Epithelial cell of prostate (primary cell): ENCODE data around the gene ELL.
"Not testable (repeated sequence)": the region's sequence is repeated elsewhere in the genome, so short reads cannot be mapped to it uniquely, and the experiment has no call there.

ENCODE experiments used
- DNase-seq: peaks from one replicate; pipeline ENCODE4 v3.0.0-alpha.2; 2011; ENCODE audit warnings: low read depth, low spot score
- H3K27ac ChIP-seq: fragments of 450-650 bp; 2 replicates; pipeline ENCODE4 v1.5.1; 2017; ENCODE audit warnings: mild to moderate bottlenecking

ELL gene

DNA sequence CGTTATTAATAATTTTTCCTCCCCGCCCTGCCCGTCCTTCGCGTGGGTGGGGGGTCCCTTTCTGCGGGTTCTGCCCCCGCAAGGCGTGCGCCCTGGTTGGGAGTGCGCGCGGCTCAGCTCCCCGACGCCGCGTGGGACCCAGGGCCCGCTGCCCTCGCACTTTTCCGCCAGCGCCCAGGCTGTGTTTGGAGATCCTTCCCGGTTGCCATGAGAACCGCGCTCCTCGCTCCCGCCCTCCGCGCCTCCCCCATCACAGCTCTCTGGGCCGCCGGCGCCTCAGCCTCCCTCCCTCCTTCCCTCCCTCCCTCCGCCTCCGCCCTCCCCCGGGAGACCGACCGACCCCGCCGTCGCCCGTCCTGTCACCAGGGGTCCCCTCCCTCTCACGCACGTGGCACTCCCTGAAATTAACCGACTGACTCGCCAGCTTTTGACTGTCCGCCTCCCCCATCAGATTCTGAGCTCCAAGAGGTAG lies 105.1 kb downstream of the ELL start:
- DNase-seq, result no peak
- peak overlapping the region; percentile 40 for H3K27ac ChIP-seq

DNA sequence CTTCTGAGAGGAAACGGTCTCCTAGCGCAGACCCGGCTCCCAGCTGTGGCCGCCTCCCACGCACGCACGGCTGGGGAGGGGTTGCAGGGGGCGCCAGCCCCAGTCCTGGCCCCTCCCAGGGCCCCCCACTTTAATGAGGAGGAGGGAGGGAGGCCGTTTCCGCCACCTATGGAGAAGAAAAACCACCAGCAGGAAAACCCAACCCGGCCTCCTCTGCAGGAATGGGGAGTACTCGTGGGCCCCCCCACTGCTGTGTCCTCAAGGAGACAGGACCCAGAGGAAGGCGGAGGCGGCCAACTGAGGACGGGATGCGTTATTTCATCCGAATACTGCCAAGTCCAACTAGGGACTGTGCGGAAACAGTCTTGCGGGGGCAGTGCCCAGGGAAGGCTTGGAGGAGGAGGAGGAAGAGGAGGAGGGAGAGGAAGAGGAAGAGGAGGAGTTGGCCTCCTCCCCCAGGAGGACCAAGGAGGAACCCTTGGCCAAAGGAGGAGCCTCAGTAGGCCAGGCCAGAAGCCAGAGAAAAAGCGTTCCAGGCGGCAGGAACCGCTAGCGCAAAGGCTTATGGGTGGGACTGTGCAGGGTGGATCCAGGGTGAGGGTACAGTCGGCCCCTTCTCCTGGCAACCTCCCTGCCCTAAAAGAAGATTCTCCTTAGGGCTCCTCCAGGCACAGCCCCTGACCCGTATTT lies 106.5 kb downstream of the ELL start:
- DNase-seq, result no peak
- H3K27ac ChIP-seq, result no peak overlapping the region

- no peak overlapping the region for H3K27ac ChIP-seq
- DNase-seq, result no peak
Observed at GRCh38 chr19:18414504-18415177, 107.2 kb downstream of the ELL start.

- no peak overlapping the region for H3K27ac ChIP-seq
- no peak for DNase-seq
Observed at GRCh38 chr19:18412610-18413239, 109.1 kb downstream of the ELL start.

- no peak for DNase-seq
- H3K27ac ChIP-seq, result no peak overlapping the region
Observed at GRCh38 chr19:18408053-18408476, 113.8 kb downstream of the ELL start.

DNA sequence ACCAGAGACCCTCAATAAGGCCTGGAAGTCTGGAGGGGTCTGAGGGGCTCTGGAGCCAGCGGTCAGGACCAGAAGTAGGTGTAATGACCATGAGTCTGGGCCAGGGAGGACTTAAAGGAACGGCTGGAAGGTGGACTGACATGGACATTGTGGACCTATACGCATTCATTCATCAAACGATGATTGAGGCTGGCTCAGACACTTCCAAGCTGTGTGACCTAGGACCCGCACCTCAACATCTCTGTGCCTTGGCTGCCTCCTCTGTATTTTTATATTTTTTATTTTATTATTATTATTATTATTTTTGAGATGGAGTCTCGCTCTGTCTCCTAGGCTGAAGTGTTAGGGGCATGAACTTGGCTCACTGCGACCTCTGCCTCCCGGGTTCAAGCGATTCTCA lies 115.1 kb downstream of the ELL start:
- no peak overlapping the region for H3K27ac ChIP-seq
- DNase-seq, result no peak

DNA sequence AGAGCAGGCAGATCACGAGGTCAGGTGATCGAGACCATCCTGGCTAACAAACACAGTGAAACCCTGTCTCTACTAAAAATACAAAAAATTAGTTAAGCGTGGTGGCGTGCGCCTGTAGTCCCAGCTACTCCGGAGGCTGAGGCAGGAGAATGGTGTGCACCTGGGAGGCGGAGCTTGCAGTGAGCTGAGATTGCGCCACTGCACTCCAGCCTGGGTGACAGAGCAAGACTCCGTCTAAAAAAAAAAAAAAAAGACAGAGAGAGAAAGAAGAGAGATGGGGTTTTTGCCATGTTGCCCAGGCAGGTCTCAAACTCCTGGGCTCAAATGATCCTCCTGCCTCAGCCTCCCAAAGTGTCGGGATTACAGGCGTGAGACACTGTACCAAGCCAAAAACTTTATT lies 116.1 kb downstream of the ELL start:
- not testable (repeated sequence) for DNase-seq, H3K27ac ChIP-seq

DNA sequence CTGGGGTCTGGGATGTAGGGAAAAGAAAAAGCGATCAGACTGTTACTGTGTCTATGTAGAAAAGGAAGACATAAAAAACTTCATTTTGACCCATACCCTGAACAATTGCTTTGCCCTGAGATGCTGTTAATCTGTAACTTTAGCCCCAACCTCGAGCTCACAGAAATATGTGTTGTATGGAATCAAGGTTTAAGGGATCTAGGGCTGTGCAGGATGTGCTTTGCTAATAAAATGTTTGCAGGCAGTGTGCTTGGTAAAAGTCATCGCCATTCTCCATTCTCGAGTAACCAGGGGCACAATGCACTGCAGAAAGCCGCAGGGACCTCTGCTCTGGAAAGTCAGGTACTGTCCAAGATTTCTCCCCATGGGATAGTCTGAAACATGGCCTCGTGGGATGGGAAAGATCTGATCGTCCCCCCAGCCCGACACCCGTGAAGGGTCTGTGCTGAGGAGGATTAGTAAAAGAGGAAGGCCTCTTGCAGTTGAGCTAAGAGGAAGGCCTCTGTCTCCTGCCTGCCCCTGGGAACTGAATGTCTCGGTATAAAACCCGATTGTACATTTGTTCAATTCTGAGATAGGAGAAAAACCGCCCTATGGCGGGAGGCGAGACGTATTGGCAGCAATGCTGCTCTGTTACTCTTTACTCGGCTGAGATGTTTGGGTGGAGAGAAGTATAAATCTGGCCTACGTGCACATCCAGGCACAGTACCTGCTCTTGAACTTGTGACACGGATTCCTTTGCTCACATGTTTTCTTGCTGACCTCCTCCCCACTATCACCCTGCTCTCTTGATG lies 119.2 kb downstream of the ELL start:
- not testable (repeated sequence) for DNase-seq, H3K27ac ChIP-seq

- DNase-seq, result peak; percentile 50
- no peak overlapping the region for H3K27ac ChIP-seq
Observed at GRCh38 chr19:18401580-18402112, 120.2 kb downstream of the ELL start.

- H3K27ac ChIP-seq, result no peak overlapping the region
- DNase-seq, result no peak
Observed at GRCh38 chr19:18399008-18399407, 122.9 kb downstream of the ELL start.

DNA sequence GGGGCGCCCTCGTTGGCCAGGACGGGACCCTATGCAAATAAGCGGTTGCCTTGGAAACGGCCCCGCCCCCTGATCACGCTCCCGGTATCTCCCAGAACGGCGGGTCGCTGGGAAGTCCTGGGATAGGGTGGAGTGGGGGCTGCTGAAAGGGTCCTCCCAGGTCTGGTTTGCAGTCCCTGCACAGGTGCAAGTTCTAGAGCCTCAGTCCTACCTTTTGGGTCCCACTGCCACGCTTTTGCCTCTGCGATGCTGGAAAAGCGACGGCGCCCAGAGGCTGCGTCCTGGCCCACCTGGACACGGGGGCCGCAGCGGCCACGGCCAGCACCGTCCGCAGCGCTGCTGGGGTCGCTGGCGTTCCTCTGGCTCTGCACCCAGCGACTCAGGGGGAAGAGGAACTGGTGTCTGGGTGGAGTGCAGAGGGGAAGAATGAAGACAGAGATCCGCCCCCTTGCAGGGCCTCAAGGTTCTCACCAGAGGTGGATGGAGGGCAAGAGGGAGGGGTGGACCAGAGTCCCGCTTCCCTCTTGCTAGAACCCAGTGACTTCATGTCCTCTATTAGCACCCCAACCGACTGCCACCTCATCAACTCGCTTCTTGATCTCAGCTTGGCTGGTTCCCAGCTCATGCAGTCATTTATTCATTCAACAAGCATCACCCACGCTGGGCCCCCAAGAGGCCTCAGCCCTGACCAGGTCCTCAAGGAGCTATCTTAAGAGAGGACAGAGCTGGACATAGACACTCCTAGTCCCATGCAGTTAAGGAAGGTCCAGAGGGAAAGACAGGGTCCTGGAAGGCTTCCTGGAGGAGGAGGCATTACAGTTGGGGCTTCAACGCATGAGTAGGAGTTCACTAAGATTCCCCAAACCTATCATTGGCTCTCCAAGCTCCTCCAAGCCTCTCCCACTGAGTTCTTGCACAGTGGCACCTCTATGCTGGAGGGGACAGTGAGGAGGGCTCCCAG lies 124.3 kb downstream of the ELL start, which contains the start of gene LRRC25:
Gene LRRC25 (minus strand): TSS at position 381 of the 961 bp plus-strand sequence. CDS start 659 bp downstream, outside the sequence.
- no peak for DNase-seq
- H3K27ac ChIP-seq, result no peak within 1 kb of the TSS

GRCh38 chr19:18396471-18397241 lies 125.2 kb downstream of the ELL start:
- no peak overlapping the region for H3K27ac ChIP-seq
- no peak for DNase-seq

DNA sequence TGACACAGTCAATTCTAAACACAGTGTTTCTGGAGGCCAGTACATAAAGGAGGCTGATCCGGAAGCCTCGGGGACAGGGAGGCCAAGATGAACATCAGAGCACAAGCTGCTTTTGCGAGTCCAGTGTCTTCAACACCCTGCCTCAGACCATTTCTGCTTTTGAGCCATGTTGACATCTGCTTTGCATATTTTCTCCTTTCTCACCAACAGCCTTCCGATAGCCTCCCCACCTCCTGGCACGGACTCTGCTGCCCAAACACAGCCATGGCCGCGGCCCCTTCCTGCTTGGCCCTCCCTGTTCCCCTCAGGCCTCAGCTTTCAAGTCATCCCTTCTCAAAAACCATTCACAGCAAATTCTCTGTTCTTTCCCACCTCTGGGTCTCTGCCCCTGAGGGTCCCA lies 128.0 kb downstream of the ELL start:
- no peak for DNase-seq
- no peak overlapping the region for H3K27ac ChIP-seq

GRCh38 chr19:18392926-18393325 lies 128.9 kb downstream of the ELL start:
- H3K27ac ChIP-seq, result no peak overlapping the region
- DNase-seq, result no peak
